Ascending aorta (tissue), 2 donors: ENCODE measurements around the gene MLLT10. TPM values are rescaled to one million over a fixed set of nuclear protein-coding genes. Genes with fewer than 3 reads are reported as not detected.
"Not testable (repeated sequence)": the region's sequence is repeated elsewhere in the genome, so short reads cannot be mapped to it uniquely, and the experiment has no call there.

Experiments
- DNase-seq, 2 donors: peaks; one replicate each; pipeline ENCODE4 v3.0.0-alpha.2; 2019; ENCODE audit warnings: low spot score in 2 of 2
- H3K27ac ChIP-seq, 2 donors: fragments of 200-600 bp; sonication (generic); one replicate each; pipeline ENCODE4 v1.5.1; 2016 to 2017; ENCODE audit warnings: mild to moderate bottlenecking in 1 of 2
- H3K27me3 ChIP-seq: fragments of 200-600 bp; sonication (generic); one replicate; pipeline ENCODE4 v1.5.1; 2017
- H3K36me3 ChIP-seq, 2 donors: fragments of 200-600 bp; sonication (generic); one replicate each; pipeline ENCODE4 v1.5.1; 2016
- H3K4me1 ChIP-seq, 2 donors: fragments of 200-600 bp; sonication (generic); one replicate each; pipeline ENCODE4 v1.5.1; 2016 to 2017; ENCODE audit warnings: mild to moderate bottlenecking in 1 of 2
- H3K4me3 ChIP-seq, 2 donors: fragments of 200-600 bp; sonication (generic); one replicate each; pipeline ENCODE4 v1.5.1; 2016 to 2017; ENCODE audit warnings: mild to moderate bottlenecking in 1 of 2
- H3K9me3 ChIP-seq, 2 donors: fragments of 200-600 bp; sonication (generic); one replicate each; pipeline ENCODE4 v1.5.1; 2016
- CTCF ChIP-seq, 3 experiments: fragments of 200-600 bp in 2 of 3; fragments of 450-650 bp in 1 of 3; sonication (generic) in 2 of 3; IDR thresholded peaks; one replicate each; pipeline ENCODE4 v1.5.1; 2016 to 2019; ENCODE audit warnings: antibody characterized with exemption in 3 of 3, mild to moderate bottlenecking in 1 of 3, moderate library complexity in 1 of 3
- intact Hi-C: fragments of 100-400 bp; cut with DNase I; formaldehyde crosslinking; loops from one replicate; pipeline ENCODE4 v1.15.1; 2023
- total RNA-seq: library from RNA; depleted of rRNA; stranded (reverse); fragments of >200 nt; gene quantifications from one replicate; pipeline ENCODE4 v1.1.0, GENCODE V29; 2016

Gene MLLT10
- total RNA-seq, 1 donor from 2014 or later, result 16.3 TPM

- Histone ChIP-seq H3K9me3 (peaks cover 1 to 3% of the 10 kb centered on the region in 2 donors), H3K27ac (no peak overlapping the region), H3K4me1 (peaks cover 0 to 4% of the 10 kb centered on the region in 2 donors), H3K27me3 (no peaks in the 10 kb centered on the region), H3K4me3 (no peak overlapping the region), H3K36me3 (peaks cover 0 to 6% of the 10 kb centered on the region in 2 donors)
- intact Hi-C loops, result no loop called here
- TF ChIP-seq CTCF (IDR thresholded peaks at IDR 0.05), result no peak
- no peak for DNase-seq
Observed at GRCh38 chr10:21705828-21706176, 171.8 kb downstream of the MLLT10 start.

GRCh38 chr10:21707498-21707897, 173.5 kb downstream of the MLLT10 start:
- DNase-seq, result no peak
- no peak for TF ChIP-seq CTCF (IDR thresholded peaks at IDR 0.05)
- Histone ChIP-seq H3K27me3 (no peaks in the 10 kb centered on the region), H3K36me3 (peaks cover 0 to 6% of the 10 kb centered on the region in 2 donors), H3K4me1 (peaks cover 0 to 4% of the 10 kb centered on the region in 2 donors), H3K27ac (no peak overlapping the region), H3K4me3 (no peak overlapping the region), H3K9me3 (no peaks in the 10 kb centered on the region)
- intact Hi-C loops, result no loop called here

- Histone ChIP-seq H3K9me3 (no peaks in the 10 kb centered on the region), H3K27ac (no peak overlapping the region), H3K4me3 (no peak overlapping the region), H3K36me3 (peaks cover 4 to 30% of the 10 kb centered on the region in 2 donors), H3K27me3 (no peaks in the 10 kb centered on the region), H3K4me1 (no peaks in the 10 kb centered on the region)
- intact Hi-C loops, result no loop called here
- no peak for DNase-seq
- TF ChIP-seq CTCF (IDR thresholded peaks at IDR 0.05), result no peak
Observed at GRCh38 chr10:21712975-21713374, 178.9 kb downstream of the MLLT10 start.

- intact Hi-C loops, result no loop called here
- no peak for DNase-seq
- Histone ChIP-seq H3K9me3 (no peaks in the 10 kb centered on the region), H3K4me1 (no peaks in the 10 kb centered on the region), H3K27ac (no peak overlapping the region), H3K27me3 (no peaks in the 10 kb centered on the region), H3K36me3 (peaks cover 4 to 25% of the 10 kb centered on the region in 2 donors), H3K4me3 (no peak overlapping the region)
- TF ChIP-seq CTCF (IDR thresholded peaks at IDR 0.05), result no peak
Observed at GRCh38 chr10:21715531-21716195, 181.6 kb downstream of the MLLT10 start.

- H3K4me1 ChIP-seq, H3K27me3 ChIP-seq, DNase-seq, H3K4me3 ChIP-seq, H3K9me3 ChIP-seq, intact Hi-C loops, H3K27ac ChIP-seq: not testable (repeated sequence)
- H3K36me3 ChIP-seq, result peaks cover 4 to 25% of the 10 kb centered on the region in 2 donors
Observed at GRCh38 chr10:21717437-21718054, 183.5 kb downstream of the MLLT10 start.

GRCh38 chr10:21719502-21719901, 185.5 kb downstream of the MLLT10 start:
- Histone ChIP-seq H3K4me3 (no peak overlapping the region), H3K27ac (no peak overlapping the region), H3K27me3 (no peaks in the 10 kb centered on the region), H3K9me3 (no peaks in the 10 kb centered on the region), H3K36me3 (peaks cover 4 to 19% of the 10 kb centered on the region in 2 donors), H3K4me1 (peaks cover 0 to 3% of the 10 kb centered on the region in 2 donors)
- no peak for TF ChIP-seq CTCF (IDR thresholded peaks at IDR 0.05)
- DNase-seq, result no peak
- intact Hi-C loops, result no loop called here
